Caco-2 (cell line): ENCODE results near the gene PARP4. TPM values are rescaled to one million over a fixed set of nuclear protein-coding genes. Genes with fewer than 3 reads are reported as not detected.
"Not testable (repeated sequence)": the region's sequence is repeated elsewhere in the genome, so short reads cannot be mapped to it uniquely, and the experiment has no call there.

Experiments used
- BruUV-seq: library from RNA; stranded (reverse); fragments of 400-500 nt; replicated peaks from 2 replicates; lab custom pipeline; 2021; lab: Mats Ljungman, UMichigan
- CTCF ChIA-PET: fragments of 300-600 bp; sonication (Branson Sonifier 250); formaldehyde crosslinking; loops from one replicate; lab custom pipeline; 2022; ENCODE audit warnings: antibody characterized with exemption; lab: Charles Lee
- POLR2A ChIA-PET: fragments of 300-600 bp; sonication (Branson Sonifier 250); formaldehyde crosslinking; loops from one replicate; lab custom pipeline; 2022; ENCODE audit warnings: antibody characterized with exemption; lab: Charles Lee
- DNase-seq, 2 experiments: peaks; one replicate each; pipeline versions ENCODE4 v3.0.0 to v3.0.0-alpha.2; 2020 to 2022
- H3K27me3 ChIP-seq: replicated peaks from 2 replicates; pipeline ENCODE4 v1.6.0; 2011; ENCODE audit warnings: low read length; ENCODE audit not compliant: control insufficient read depth, insufficient read depth
- H3K36me3 ChIP-seq: 2 replicates; pipeline ENCODE4 v1.5.1; 2011; ENCODE audit warnings: low read length; ENCODE audit not compliant: control insufficient read depth, insufficient read depth
- H3K4me1 ChIP-seq: fragments of 250-450 bp; sonication (Bioruptor Pico); 2 replicates; pipeline ENCODE4 v1.5.1; 2020; ENCODE audit warnings: mild to moderate bottlenecking
- H3K4me3 ChIP-seq: 2 replicates; pipeline ENCODE4 v1.5.1; 2011; ENCODE audit warnings: low read depth, mild to moderate bottlenecking, control low read depth, low read length
- H3K9me3 ChIP-seq: fragments of 250-450 bp; sonication (Bioruptor Pico); 2 replicates; pipeline ENCODE4 v1.5.1; 2020; ENCODE audit warnings: mild to moderate bottlenecking, moderate library complexity
- H3K27ac Mint-ChIP-seq: one replicate; pipeline ENCODE4 v1.8.0; 2022; ENCODE audit warnings: mixed read lengths; ENCODE audit not compliant: unreplicated experiment
- H3K27me3 Mint-ChIP-seq: one replicate; pipeline ENCODE4 v1.8.0; 2022; ENCODE audit warnings: mixed read lengths; ENCODE audit not compliant: insufficient read depth, unreplicated experiment
- H3K36me3 Mint-ChIP-seq: one replicate; pipeline ENCODE4 v1.8.0; 2022; ENCODE audit warnings: mild to moderate bottlenecking, mixed read lengths; ENCODE audit not compliant: insufficient read depth, unreplicated experiment
- H3K4me1 Mint-ChIP-seq: one replicate; pipeline ENCODE4 v1.8.0; 2022; ENCODE audit warnings: low read depth, mixed read lengths; ENCODE audit not compliant: unreplicated experiment
- H3K4me3 Mint-ChIP-seq: one replicate; pipeline ENCODE4 v1.8.0; 2022; ENCODE audit warnings: mild to moderate bottlenecking, moderate library complexity, mixed read lengths; ENCODE audit not compliant: unreplicated experiment
- H3K9me3 Mint-ChIP-seq: one replicate; pipeline ENCODE4 v1.8.0; 2022; ENCODE audit warnings: mixed read lengths; ENCODE audit not compliant: unreplicated experiment
- intact Hi-C: fragments of 100-400 bp; cut with micrococcal nuclease; formaldehyde crosslinking; loops from one replicate; pipeline ENCODE4 v1.10.0; 2022; ENCODE audit not compliant: unreplicated experiment
- total RNA-seq: library from RNA; stranded (reverse); gene quantifications from 2 replicates; pipeline ENCODE4 v1.2.3, GENCODE V29; 2022
- TF ChIP-seq, protein P1 (sequence below), 2 experiments: fragments of 200-600 bp in 1 of 2; IDR thresholded peaks; 1 replicate in 1 of 2; 2 replicates in 1 of 2; pipeline versions ENCODE4 v1.5.1 to v1.8.0; 2011 to 2022; ENCODE audit warnings: antibody characterized with exemption in 1 of 2, control low read depth in 1 of 2, inconsistent platforms in 1 of 2, low read depth in 1 of 2, low read length in 1 of 2, mild to moderate bottlenecking in 1 of 2, moderate library complexity in 1 of 2; ENCODE audit not compliant: insufficient read depth in 1 of 2, severe bottlenecking in 1 of 2, unreplicated experiment in 1 of 2

PARP4 gene
- total RNA-seq, 1 experiment from 2014 or later: 29.7 TPM

DNA sequence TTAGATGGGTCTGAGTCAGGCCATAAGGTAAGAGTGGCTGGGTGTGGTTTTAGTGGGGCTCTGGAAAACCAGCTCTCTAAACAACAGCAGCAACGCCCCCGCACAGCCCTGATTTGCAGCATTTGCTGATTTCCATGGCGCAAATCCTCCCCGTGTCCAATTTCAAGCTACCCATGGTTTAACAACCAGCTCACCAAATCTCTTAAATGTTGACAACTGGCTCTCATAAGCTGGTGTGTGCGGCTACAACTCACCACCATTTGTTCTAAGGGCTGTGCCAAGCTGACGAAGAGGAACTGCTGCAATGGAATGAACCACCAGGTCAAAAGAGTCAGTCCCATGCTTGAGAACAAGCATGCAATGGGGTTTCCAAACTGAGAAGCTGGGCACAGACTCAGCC, 22.9 kb downstream of the PARP4 start:
- Mint-ChIP-seq H3K36me3 (peaks cover 65% of the 10 kb centered on the region), H3K9me3 (no peaks in the 10 kb centered on the region), H3K4me1 (no peaks in the 10 kb centered on the region), H3K27me3 (no peaks in the 10 kb centered on the region), H3K4me3 (no peak overlapping the region), H3K27ac (no peak overlapping the region)
- Histone ChIP-seq H3K4me1 (no peaks in the 10 kb centered on the region), H3K36me3 (peaks cover 4% of the 10 kb centered on the region), H3K27me3 (no peaks in the 10 kb centered on the region), H3K4me3 (no peak overlapping the region), H3K9me3 (no peaks in the 10 kb centered on the region)
- no peak for DNase-seq
- TF ChIP-seq, protein P1, sequence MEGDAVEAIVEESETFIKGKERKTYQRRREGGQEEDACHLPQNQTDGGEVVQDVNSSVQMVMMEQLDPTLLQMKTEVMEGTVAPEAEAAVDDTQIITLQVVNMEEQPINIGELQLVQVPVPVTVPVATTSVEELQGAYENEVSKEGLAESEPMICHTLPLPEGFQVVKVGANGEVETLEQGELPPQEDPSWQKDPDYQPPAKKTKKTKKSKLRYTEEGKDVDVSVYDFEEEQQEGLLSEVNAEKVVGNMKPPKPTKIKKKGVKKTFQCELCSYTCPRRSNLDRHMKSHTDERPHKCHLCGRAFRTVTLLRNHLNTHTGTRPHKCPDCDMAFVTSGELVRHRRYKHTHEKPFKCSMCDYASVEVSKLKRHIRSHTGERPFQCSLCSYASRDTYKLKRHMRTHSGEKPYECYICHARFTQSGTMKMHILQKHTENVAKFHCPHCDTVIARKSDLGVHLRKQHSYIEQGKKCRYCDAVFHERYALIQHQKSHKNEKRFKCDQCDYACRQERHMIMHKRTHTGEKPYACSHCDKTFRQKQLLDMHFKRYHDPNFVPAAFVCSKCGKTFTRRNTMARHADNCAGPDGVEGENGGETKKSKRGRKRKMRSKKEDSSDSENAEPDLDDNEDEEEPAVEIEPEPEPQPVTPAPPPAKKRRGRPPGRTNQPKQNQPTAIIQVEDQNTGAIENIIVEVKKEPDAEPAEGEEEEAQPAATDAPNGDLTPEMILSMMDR (IDR thresholded peaks at IDR 0.05; ENCODE audit: insufficient read depth in 1 of 2, low read depth in 1 of 2, low read length in 1 of 2, severe bottlenecking in 1 of 2, unreplicated experiment in 1 of 2): no peak
- POLR2A ChIA-PET: no interaction called here
- BruUV-seq: no TSS peak
- CTCF ChIA-PET: no interaction called here
- intact Hi-C loops: no loop called here

- H3K4me3 Mint-ChIP-seq, POLR2A ChIA-PET, H3K27me3 ChIP-seq, H3K27ac Mint-ChIP-seq, H3K4me1 Mint-ChIP-seq, H3K9me3 ChIP-seq, H3K4me3 ChIP-seq, H3K9me3 Mint-ChIP-seq, intact Hi-C loops, BruUV-seq, H3K36me3 ChIP-seq, CTCF ChIA-PET, DNase-seq, H3K4me1 ChIP-seq, H3K27me3 Mint-ChIP-seq: not testable (repeated sequence)
- peaks cover 67% of the 10 kb centered on the region for H3K36me3 Mint-ChIP-seq
These were observed 24.5 kb downstream of the PARP4 start for GRCh38 chr13:24488092-24488491.

DNA sequence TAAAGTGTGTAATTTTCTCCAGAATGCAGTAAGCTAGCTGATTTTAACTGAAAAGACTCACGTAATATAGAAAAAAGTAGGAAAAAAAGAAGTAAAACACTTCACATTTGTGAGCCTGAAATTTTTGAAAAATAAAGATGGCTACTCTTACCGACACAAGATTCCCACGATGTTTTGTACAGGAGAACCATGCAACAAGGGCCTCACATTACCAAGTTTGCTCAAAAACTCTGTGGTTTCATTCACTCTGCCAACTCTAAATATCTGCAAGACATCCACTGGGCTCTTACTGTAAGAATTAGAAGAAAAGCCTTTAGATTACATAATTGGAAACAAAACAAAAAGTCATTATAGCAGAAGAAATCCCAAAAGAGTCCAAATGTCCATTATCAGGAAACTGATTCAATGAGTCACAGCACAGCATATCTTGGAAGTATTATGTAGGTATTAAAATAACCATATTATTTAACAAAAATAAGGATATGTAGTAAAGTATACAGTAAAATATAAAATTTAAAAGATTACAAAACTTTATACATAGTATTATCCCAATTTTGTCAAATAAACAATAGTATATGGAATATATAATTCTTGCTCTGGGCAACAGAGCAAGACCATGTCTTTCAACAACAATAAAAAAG, 26.4 kb downstream of the PARP4 start:
- DNase-seq, CTCF ChIA-PET, POLR2A ChIA-PET: not testable (repeated sequence)

DNA sequence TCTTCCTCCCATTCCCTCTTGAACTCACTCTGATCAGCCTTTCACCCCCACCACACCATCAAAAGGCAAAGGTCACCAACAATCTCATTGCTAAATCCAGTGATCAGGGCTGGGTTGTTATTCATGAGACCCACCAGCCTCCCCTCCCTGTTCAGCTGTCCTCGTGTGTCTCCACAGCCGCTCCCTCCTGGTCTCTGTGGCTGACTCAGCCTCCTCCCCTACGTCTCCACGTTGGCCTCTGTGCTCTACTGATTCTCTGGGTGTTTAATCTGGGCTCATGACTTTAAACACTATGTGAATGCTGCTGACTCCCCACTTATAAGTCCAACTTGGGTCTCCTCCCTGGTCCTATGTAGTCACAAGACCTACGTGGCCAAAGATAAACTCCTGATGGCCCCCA, 38.9 kb downstream of the PARP4 start:
- H3K9me3 Mint-ChIP-seq: no peaks in the 10 kb centered on the region
- POLR2A ChIA-PET: no interaction called here

More for the DNA sequence above, 26.4 kb downstream of the PARP4 start:
- H3K4me3 Mint-ChIP-seq, H3K27ac Mint-ChIP-seq, H3K4me3 ChIP-seq, H3K36me3 ChIP-seq, H3K27me3 ChIP-seq, H3K4me1 Mint-ChIP-seq, H3K4me1 ChIP-seq, H3K9me3 ChIP-seq, intact Hi-C loops, BruUV-seq, H3K9me3 Mint-ChIP-seq, H3K27me3 Mint-ChIP-seq: not testable (repeated sequence)
- H3K36me3 Mint-ChIP-seq: peaks cover 63% of the 10 kb centered on the region

DNA sequence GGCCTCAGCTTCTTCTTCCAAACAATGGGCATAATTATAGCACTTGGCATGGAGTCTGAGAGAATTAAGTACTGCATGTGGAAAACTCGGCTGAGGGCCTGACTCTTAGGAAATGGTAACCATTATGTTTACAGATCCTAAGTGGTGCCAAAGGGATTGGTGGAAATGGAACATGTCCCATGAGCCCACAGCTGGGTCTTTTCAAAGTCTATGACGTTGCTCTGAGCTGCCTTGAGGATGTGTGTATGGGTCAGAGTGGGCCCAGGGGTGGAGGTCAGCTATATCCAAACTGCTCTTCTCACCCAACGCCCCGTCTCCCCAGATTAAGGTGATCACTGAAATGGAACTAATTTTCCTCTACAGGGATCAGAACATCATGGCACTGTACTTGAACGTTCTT, 40.4 kb downstream of the PARP4 start:
- H3K27me3 Mint-ChIP-seq, H3K4me3 ChIP-seq, CTCF ChIA-PET, H3K27ac Mint-ChIP-seq, H3K4me1 ChIP-seq, H3K36me3 ChIP-seq, H3K4me1 Mint-ChIP-seq, H3K9me3 ChIP-seq, BruUV-seq, H3K4me3 Mint-ChIP-seq, intact Hi-C loops, H3K27me3 ChIP-seq, DNase-seq, H3K9me3 Mint-ChIP-seq: not testable (repeated sequence)
- POLR2A ChIA-PET: interaction anchor here (0.6 kb wide), 1 partner anchor 33 kb away, joined by 3 read pairs; no protein-coding TSS in a partner anchor
- peaks cover 65% of the 10 kb centered on the region for H3K36me3 Mint-ChIP-seq

More for the DNA sequence above, 38.9 kb downstream of the PARP4 start:
- Histone ChIP-seq H3K27me3 (no peaks in the 10 kb centered on the region), H3K4me3 (no peak overlapping the region), H3K9me3 (no peaks in the 10 kb centered on the region), H3K4me1 (no peaks in the 10 kb centered on the region), H3K36me3 (peaks cover 2% of the 10 kb centered on the region; the same call in 1 of the 2 replicates)
- Mint-ChIP-seq H3K27me3 (no peaks in the 10 kb centered on the region), H3K27ac (no peak overlapping the region), H3K4me3 (no peak overlapping the region), H3K36me3 (peaks cover 51% of the 10 kb centered on the region), H3K4me1 (no peaks in the 10 kb centered on the region)
- no peak for DNase-seq
- intact Hi-C loops: no loop called here
- CTCF ChIA-PET: no interaction called here
- TF ChIP-seq, protein P1 (IDR thresholded peaks at IDR 0.05; ENCODE audit: insufficient read depth in 1 of 2, low read depth in 1 of 2, low read length in 1 of 2, severe bottlenecking in 1 of 2, unreplicated experiment in 1 of 2): no peak
- BruUV-seq: no TSS peak
